Neutrophil (primary cell): ENCODE results near the gene FBXW11.

Experiments
- H3K27ac ChIP-seq: fragments of 200-600 bp; sonication (generic); 2 replicates; pipeline ENCODE4 v1.5.1; 2016; ENCODE audit warnings: mild to moderate bottlenecking, moderate library complexity
- H3K27me3 ChIP-seq: fragments of 200-600 bp; sonication (generic); 2 replicates; pipeline ENCODE4 v1.6.0; 2016; ENCODE audit warnings: mild to moderate bottlenecking
- H3K36me3 ChIP-seq: fragments of 200-600 bp; sonication (generic); 2 replicates; pipeline ENCODE4 v1.5.1; 2017
- H3K4me1 ChIP-seq, 2 experiments: fragments of 200-600 bp in 1 of 2; sonication (generic) in 1 of 2; 1 replicate in 1 of 2; 2 replicates in 1 of 2; pipeline versions ENCODE4 v1.5.1 to v1.6.1; 2013 to 2016; ENCODE audit warnings: low read depth in 1 of 2, low read length in 1 of 2, mild to moderate bottlenecking in 1 of 2, moderate library complexity in 1 of 2; ENCODE audit not compliant: control insufficient read depth in 1 of 2, insufficient read depth in 1 of 2
- H3K4me3 ChIP-seq, 2 experiments: fragments of 200-600 bp in 1 of 2; sonication (generic) in 1 of 2; 1 replicate in 1 of 2; 2 replicates in 1 of 2; pipeline ENCODE4 v1.5.1; 2013 to 2016; ENCODE audit warnings: low read depth in 1 of 2, low read length in 1 of 2, mild to moderate bottlenecking in 1 of 2, moderate library complexity in 1 of 2
- H3K9me3 ChIP-seq: fragments of 200-600 bp; sonication (generic); 2 replicates; pipeline ENCODE4 v1.5.1; 2016
- TF ChIP-seq, protein P1 (sequence below): fragments of 200-600 bp; sonication (generic); IDR thresholded peaks from 2 replicates; pipeline ENCODE4 v1.5.1; 2016; ENCODE audit warnings: antibody characterized with exemption

The FBXW11 gene

DNA sequence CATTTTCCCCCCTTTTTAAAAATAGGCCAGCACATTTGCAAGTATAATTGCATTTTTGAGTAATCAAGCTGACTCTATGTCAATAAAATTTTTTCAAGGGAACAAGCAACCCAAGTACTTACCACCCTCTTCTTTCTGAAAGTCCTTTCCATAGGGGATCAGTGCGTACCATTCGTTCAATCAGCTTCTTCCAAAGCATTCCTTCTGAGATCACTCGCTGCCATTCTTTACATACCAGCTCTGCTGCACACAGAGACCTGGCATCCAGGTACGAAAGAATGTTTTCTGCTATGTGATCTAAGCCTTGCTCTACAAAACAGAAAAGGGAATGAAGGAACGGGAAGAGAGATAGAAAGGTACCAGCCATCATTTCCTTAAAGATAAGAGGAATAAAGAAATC, 106.6 kb downstream of the FBXW11 start:
- no peaks in the 10 kb centered on the region for H3K36me3 ChIP-seq
- H3K4me3 ChIP-seq, result no peak overlapping the region
- H3K4me1 ChIP-seq, result peaks cover 2 to 3% of the 10 kb centered on the region in 2 experiments
- H3K27ac ChIP-seq, result no peak overlapping the region
- H3K9me3 ChIP-seq, result no peaks in the 10 kb centered on the region
- TF ChIP-seq, protein P1, sequence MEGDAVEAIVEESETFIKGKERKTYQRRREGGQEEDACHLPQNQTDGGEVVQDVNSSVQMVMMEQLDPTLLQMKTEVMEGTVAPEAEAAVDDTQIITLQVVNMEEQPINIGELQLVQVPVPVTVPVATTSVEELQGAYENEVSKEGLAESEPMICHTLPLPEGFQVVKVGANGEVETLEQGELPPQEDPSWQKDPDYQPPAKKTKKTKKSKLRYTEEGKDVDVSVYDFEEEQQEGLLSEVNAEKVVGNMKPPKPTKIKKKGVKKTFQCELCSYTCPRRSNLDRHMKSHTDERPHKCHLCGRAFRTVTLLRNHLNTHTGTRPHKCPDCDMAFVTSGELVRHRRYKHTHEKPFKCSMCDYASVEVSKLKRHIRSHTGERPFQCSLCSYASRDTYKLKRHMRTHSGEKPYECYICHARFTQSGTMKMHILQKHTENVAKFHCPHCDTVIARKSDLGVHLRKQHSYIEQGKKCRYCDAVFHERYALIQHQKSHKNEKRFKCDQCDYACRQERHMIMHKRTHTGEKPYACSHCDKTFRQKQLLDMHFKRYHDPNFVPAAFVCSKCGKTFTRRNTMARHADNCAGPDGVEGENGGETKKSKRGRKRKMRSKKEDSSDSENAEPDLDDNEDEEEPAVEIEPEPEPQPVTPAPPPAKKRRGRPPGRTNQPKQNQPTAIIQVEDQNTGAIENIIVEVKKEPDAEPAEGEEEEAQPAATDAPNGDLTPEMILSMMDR, result no peak
- no peaks in the 10 kb centered on the region for H3K27me3 ChIP-seq

DNA sequence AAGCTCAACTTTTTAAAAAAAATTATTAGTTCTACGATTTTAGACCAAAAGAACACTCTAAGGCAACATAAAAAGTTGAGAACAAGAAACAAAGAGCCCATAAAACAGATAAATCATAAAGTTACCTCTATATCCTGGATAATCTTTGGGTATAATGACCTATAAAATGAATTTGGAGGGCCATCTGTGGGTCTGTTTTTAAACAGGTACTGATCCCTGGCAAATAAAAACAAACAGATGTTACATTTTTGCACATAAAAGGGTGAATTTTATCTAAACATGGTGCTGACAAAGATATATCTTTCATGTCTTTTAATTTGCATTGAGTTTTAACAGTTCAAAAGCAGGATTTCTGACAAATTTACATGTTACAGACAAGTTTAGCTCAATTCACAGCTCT, 107.6 kb downstream of the FBXW11 start:
- Histone ChIP-seq H3K36me3 (no peaks in the 10 kb centered on the region), H3K4me1 (no peaks in the 10 kb centered on the region), H3K9me3 (no peaks in the 10 kb centered on the region), H3K27ac (no peak overlapping the region), H3K27me3 (no peaks in the 10 kb centered on the region), H3K4me3 (no peak overlapping the region)
- TF ChIP-seq, protein P1, result no peak

GRCh38 chr5:171898386-171898785, 108.1 kb downstream of the FBXW11 start:
- H3K4me1 ChIP-seq, result no peaks in the 10 kb centered on the region
- TF ChIP-seq, protein P1, result no peak
- H3K36me3 ChIP-seq, result no peaks in the 10 kb centered on the region

DNA sequence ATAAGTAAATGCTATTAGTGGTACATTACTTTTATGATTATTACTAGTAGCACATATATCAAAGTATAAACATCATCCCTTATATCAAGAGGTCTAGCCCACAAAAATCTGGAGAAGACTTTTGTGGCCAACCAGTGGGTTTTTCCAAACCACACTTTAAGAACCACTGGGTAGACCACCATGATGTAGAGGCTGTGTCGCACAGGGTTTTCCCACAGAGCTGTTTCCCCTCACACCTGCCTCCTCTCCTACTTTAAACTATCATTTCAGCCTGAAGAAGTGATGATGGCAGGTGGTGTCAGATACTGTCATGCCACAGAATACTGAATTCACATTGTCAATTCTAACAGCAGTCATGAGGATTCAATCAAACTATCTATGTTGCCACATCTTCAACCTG, 109.2 kb downstream of the FBXW11 start:
- Histone ChIP-seq H3K27ac (no peak overlapping the region), H3K4me1 (no peaks in the 10 kb centered on the region), H3K9me3 (no peaks in the 10 kb centered on the region), H3K4me3 (no peak overlapping the region), H3K36me3 (no peaks in the 10 kb centered on the region), H3K27me3 (no peaks in the 10 kb centered on the region)
- TF ChIP-seq, protein P1, result no peak

More at GRCh38 chr5:171898386-171898785, 108.1 kb downstream of the FBXW11 start:
- H3K27ac ChIP-seq, result no peak overlapping the region
- H3K9me3 ChIP-seq, result no peaks in the 10 kb centered on the region
- no peak overlapping the region for H3K4me3 ChIP-seq
- no peaks in the 10 kb centered on the region for H3K27me3 ChIP-seq

- Histone ChIP-seq H3K27me3 (no peaks in the 10 kb centered on the region), H3K36me3 (peaks cover 4% of the 10 kb centered on the region), H3K4me3 (no peak overlapping the region), H3K9me3 (no peaks in the 10 kb centered on the region), H3K27ac (no peak overlapping the region), H3K4me1 (no peaks in the 10 kb centered on the region)
- TF ChIP-seq, protein P1, result no peak
Measured at GRCh38 chr5:171895081-171895480, 111.4 kb downstream of the FBXW11 start.
